IgD-negative memory B cell (primary cell): ENCODE data around the gene NECAB3. TPM values are rescaled to one million over a fixed set of nuclear protein-coding genes. Genes with fewer than 3 reads are reported as not detected.

ENCODE experiments used
- H3K27ac Mint-ChIP-seq, 3 donors: one replicate each; pipeline ENCODE4 v1.8.0; 2020 to 2022; ENCODE audit warnings: mild to moderate bottlenecking in 3 of 3, mixed read lengths in 3 of 3, moderate library complexity in 1 of 3
- H3K27me3 Mint-ChIP-seq: one replicate; pipeline ENCODE4 v1.8.0; 2021; ENCODE audit warnings: mixed read lengths
- H3K36me3 Mint-ChIP-seq: one replicate; pipeline ENCODE4 v1.8.0; 2020; ENCODE audit warnings: mild to moderate bottlenecking, mixed read lengths
- H3K4me1 Mint-ChIP-seq, 3 donors: one replicate each; pipeline ENCODE4 v1.8.0; 2020 to 2022; ENCODE audit warnings: mixed read lengths in 3 of 3, mild to moderate bottlenecking in 1 of 3
- H3K4me3 Mint-ChIP-seq, 4 donors: one replicate each; pipeline ENCODE4 v1.8.0; 2020 to 2022; ENCODE audit warnings: mild to moderate bottlenecking in 4 of 4, mixed read lengths in 4 of 4, moderate library complexity in 3 of 4
- H3K9me3 Mint-ChIP-seq, 3 donors: one replicate each; pipeline ENCODE4 v1.8.0; 2020 to 2021; ENCODE audit warnings: mixed read lengths in 3 of 3, mild to moderate bottlenecking in 1 of 3
- polyA plus RNA-seq: library from polyadenylated mRNA; unstranded; fragments of 300-500 nt; fragmentation: Illumina TruSeq; gene quantifications from one replicate; pipeline ENCODE4 v1.2.3, GENCODE V29; 2021

The NECAB3 gene
- polyA plus RNA-seq, 1 donor from 2014 or later, result 4.1 TPM

- Mint-ChIP-seq H3K36me3 (peaks cover 2% of the 10 kb centered on the region), H3K9me3 (no peaks in the 10 kb centered on the region), H3K4me3 (peak overlapping the region in 2 of 4 donors; percentile 9 to 60), H3K27me3 (no peaks in the 10 kb centered on the region), H3K27ac (peak overlapping the region in 1 of 3 donors; percentile 75), H3K4me1 (peaks cover 6 to 18% (median 13%) of the 10 kb centered on the region in 3 donors)
Measured at GRCh38 chr20:33687993-33688937, 14.0 kb upstream of the NECAB3 start.

GRCh38 chr20:33687370-33687915 is 13.2 kb upstream of the NECAB3 start:
- peak overlapping the region in 2 of 3 donors; percentile 59 to 76 for H3K27ac Mint-ChIP-seq
- peaks cover 2% of the 10 kb centered on the region for H3K36me3 Mint-ChIP-seq
- peaks cover 9 to 18% (median 13%) of the 10 kb centered on the region in 3 donors for H3K4me1 Mint-ChIP-seq
- no peaks in the 10 kb centered on the region for H3K27me3 Mint-ChIP-seq
- no peaks in the 10 kb centered on the region for H3K9me3 Mint-ChIP-seq
- peak overlapping the region in 2 of 4 donors; percentile 37 to 60 for H3K4me3 Mint-ChIP-seq

GRCh38 chr20:33686984-33687366 is 12.7 kb upstream of the NECAB3 start:
- no peaks in the 10 kb centered on the region for H3K9me3 Mint-ChIP-seq
- H3K4me3 Mint-ChIP-seq, result peak overlapping the region; percentile 60 to 93 (median 80)
- H3K27me3 Mint-ChIP-seq, result no peaks in the 10 kb centered on the region
- peak overlapping the region; percentile 16 to 88 (median 76) for H3K27ac Mint-ChIP-seq
- peaks cover 2% of the 10 kb centered on the region for H3K36me3 Mint-ChIP-seq
- H3K4me1 Mint-ChIP-seq, result peaks cover 9 to 18% (median 13%) of the 10 kb centered on the region in 3 donors

- no peaks in the 10 kb centered on the region for H3K9me3 Mint-ChIP-seq
- H3K36me3 Mint-ChIP-seq, result peaks cover 2% of the 10 kb centered on the region
- no peaks in the 10 kb centered on the region for H3K27me3 Mint-ChIP-seq
- H3K4me1 Mint-ChIP-seq, result peaks cover 9 to 20% (median 14%) of the 10 kb centered on the region in 3 donors
- H3K27ac Mint-ChIP-seq, result peak within 1 kb of the TSS; percentile 88 to 94 (median 92)
- H3K4me3 Mint-ChIP-seq, result peak within 1 kb of the TSS; percentile 81 to 94 (median 92)
Measured at GRCh38 chr20:33686100-33686983, 12.1 kb upstream of the NECAB3 start, which contains the start of gene E2F1. E2F1 (minus strand) TSS chr20:33686385; CDS start chr20:33686264, 121 bp downstream.

- H3K4me1 Mint-ChIP-seq, result peaks cover 16 to 22% (median 18%) of the 10 kb centered on the region in 3 donors
- H3K27me3 Mint-ChIP-seq, result no peaks in the 10 kb centered on the region
- H3K36me3 Mint-ChIP-seq, result peaks cover 2% of the 10 kb centered on the region
- H3K9me3 Mint-ChIP-seq, result no peaks in the 10 kb centered on the region
- H3K27ac Mint-ChIP-seq, result peak overlapping the region; percentile 86 to 94 (median 92)
- peak overlapping the region; percentile 81 to 94 (median 91) for H3K4me3 Mint-ChIP-seq
Measured at GRCh38 chr20:33685328-33686099, 11.3 kb upstream of the NECAB3 start.

GRCh38 chr20:33684533-33685327 is 10.5 kb upstream of the NECAB3 start:
- peaks cover 19 to 25% (median 20%) of the 10 kb centered on the region in 3 donors for H3K4me1 Mint-ChIP-seq
- peak overlapping the region; percentile 42 to 94 (median 91) for H3K4me3 Mint-ChIP-seq
- peak overlapping the region; percentile 86 to 94 (median 92) for H3K27ac Mint-ChIP-seq
- H3K9me3 Mint-ChIP-seq, result no peaks in the 10 kb centered on the region
- H3K27me3 Mint-ChIP-seq, result no peaks in the 10 kb centered on the region
- peaks cover 2% of the 10 kb centered on the region for H3K36me3 Mint-ChIP-seq

- no peaks in the 10 kb centered on the region for H3K9me3 Mint-ChIP-seq
- peaks cover 2% of the 10 kb centered on the region for H3K36me3 Mint-ChIP-seq
- H3K27ac Mint-ChIP-seq, result peak overlapping the region in 1 of 3 donors; percentile 34
- no peaks in the 10 kb centered on the region for H3K27me3 Mint-ChIP-seq
- peaks cover 31 to 33% (median 31%) of the 10 kb centered on the region in 3 donors for H3K4me1 Mint-ChIP-seq
- no peak overlapping the region for H3K4me3 Mint-ChIP-seq
Measured at GRCh38 chr20:33681728-33682353, 7.6 kb upstream of the NECAB3 start.

- H3K27ac Mint-ChIP-seq, result peak overlapping the region in 1 of 3 donors; percentile 80
- no peaks in the 10 kb centered on the region for H3K27me3 Mint-ChIP-seq
- H3K9me3 Mint-ChIP-seq, result no peaks in the 10 kb centered on the region
- H3K36me3 Mint-ChIP-seq, result peaks cover 2% of the 10 kb centered on the region
- peak overlapping the region in 1 of 4 donors; percentile 57 for H3K4me3 Mint-ChIP-seq
- peaks cover 29 to 31% (median 31%) of the 10 kb centered on the region in 3 donors for H3K4me1 Mint-ChIP-seq
Measured at GRCh38 chr20:33681288-33681687, 7.1 kb upstream of the NECAB3 start.

GRCh38 chr20:33680686-33681085 is 6.5 kb upstream of the NECAB3 start:
- H3K4me3 Mint-ChIP-seq, result peak overlapping the region in 1 of 4 donors; percentile 57
- peak overlapping the region in 1 of 3 donors; percentile 80 for H3K27ac Mint-ChIP-seq

GRCh38 chr20:33679758-33680485 is 5.7 kb upstream of the NECAB3 start:
- no peaks in the 10 kb centered on the region for H3K27me3 Mint-ChIP-seq
- peaks cover 26 to 29% (median 27%) of the 10 kb centered on the region in 3 donors for H3K4me1 Mint-ChIP-seq
- peak overlapping the region in 3 of 4 donors; percentile 36 to 72 (median 71) for H3K4me3 Mint-ChIP-seq
- H3K36me3 Mint-ChIP-seq, result peaks cover under 1% of the 10 kb centered on the region
- no peaks in the 10 kb centered on the region for H3K9me3 Mint-ChIP-seq
- peak overlapping the region; percentile 52 to 92 (median 88) for H3K27ac Mint-ChIP-seq

More at GRCh38 chr20:33680686-33681085, 6.5 kb upstream of the NECAB3 start:
- Mint-ChIP-seq H3K4me1 (peaks cover 29 to 31% (median 31%) of the 10 kb centered on the region in 3 donors), H3K36me3 (peaks cover 2% of the 10 kb centered on the region), H3K9me3 (no peaks in the 10 kb centered on the region), H3K27me3 (no peaks in the 10 kb centered on the region)

- Mint-ChIP-seq H3K36me3 (no peaks in the 10 kb centered on the region), H3K9me3 (no peaks in the 10 kb centered on the region), H3K27me3 (no peaks in the 10 kb centered on the region), H3K27ac (no peak overlapping the region), H3K4me1 (peaks cover 24 to 30% (median 25%) of the 10 kb centered on the region in 3 donors), H3K4me3 (peak overlapping the region in 1 of 4 donors; percentile 40)
Measured at GRCh38 chr20:33677991-33678702, 3.9 kb upstream of the NECAB3 start.
